ENCODE data around the gene SERINC2. TPM values are rescaled to one million over a fixed set of nuclear protein-coding genes. Genes with fewer than 3 reads are reported as not detected.

Gene SERINC2
- total and polyA plus RNA-seq, 2 of the 8 experiments (the other 6 are each of a cell fraction or from before 2014, with no cell fraction given), result 31.4 to 60.0 TPM

DNA sequence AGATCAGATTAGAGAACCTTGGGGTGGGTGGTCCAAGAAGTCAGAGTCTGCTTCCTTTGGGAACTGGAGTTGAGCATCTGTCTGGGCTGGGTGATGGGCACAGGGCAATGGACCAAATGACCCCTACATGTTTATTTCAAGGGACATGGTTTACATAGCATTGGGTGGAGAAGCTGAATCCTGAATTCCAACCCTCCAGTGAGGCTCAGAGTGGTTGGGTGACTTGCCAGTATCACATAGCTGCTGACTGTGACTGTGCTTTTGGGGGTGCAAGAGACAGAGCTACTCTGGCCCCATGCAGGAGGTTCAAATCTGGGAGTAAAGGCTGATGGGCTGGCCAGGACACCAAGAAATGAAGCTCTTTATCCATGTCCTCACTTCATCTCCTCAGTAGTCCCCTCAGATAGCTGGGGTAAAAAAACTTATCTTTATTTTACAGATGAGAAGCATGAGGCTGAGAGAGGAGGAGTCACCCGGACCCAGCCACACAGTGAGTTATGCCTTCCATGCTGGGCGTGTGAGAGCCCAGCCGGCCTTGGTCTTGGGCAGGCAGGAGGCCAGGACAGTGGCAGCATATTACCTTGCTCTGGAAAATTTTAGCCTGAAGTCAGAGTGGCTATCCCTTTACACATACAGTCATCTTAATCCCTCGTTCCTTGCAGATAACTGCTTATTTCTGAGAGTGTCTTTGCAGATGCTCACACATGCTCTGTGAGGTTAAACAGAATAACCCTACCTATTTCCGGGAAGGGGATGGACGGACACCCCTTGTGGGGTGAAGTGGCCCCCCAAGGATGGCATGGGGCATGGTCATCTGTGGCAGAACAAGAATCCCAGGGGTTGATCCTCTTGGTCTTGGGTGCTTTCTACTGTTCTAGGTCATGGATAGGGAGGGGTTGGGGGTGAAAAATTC is 2.8 kb upstream of the SERINC2 start:
- no peak overlapping the region for H2BK20ac ChIP-seq (ENCODE audit: low read length)
- FAIRE-seq, result no peak
- no peak overlapping the region for H3K4me2 ChIP-seq (ENCODE audit: insufficient read depth in 1 of 2, low read depth in 2 of 2, low read length in 2 of 2)
- no peak overlapping the region for H3K18ac ChIP-seq (ENCODE audit: extremely low read depth, low read length)
- ChIA-PET CTCF (ENCODE audit: partially characterized antibody) (interaction anchor here (0.6 to 19.2 kb wide), 5 partner anchors 12 to 225 kb away, joined by 3 to 415 read pairs (median 3); no protein-coding TSS in a partner anchor), POLR2A (ENCODE audit: partially characterized antibody) (no interaction called here)
- DNase-seq (ENCODE audit: low read depth in 1 of 2, low spot score in 2 of 2), result no peak
- peaks cover 0 to 6% (median 2%) of the 10 kb centered on the region in 4 experiments; a peak in 3 of 7 replicates for H3K27me3 ChIP-seq (replicated peaks in 1 of 4; ENCODE audit: control insufficient read depth in 3 of 4, extremely low read depth in 1 of 4, insufficient read depth in 3 of 4, low read length in 3 of 4)
- H3K4me1 ChIP-seq (replicated peaks in 1 of 4; ENCODE audit: control insufficient read depth in 3 of 4, insufficient read depth in 4 of 4, low read length in 3 of 4), result peaks cover 10 to 14% (median 11%) of the 10 kb centered on the region in 4 experiments
- no peak overlapping the region for H3K14ac ChIP-seq (ENCODE audit: insufficient read length)
- no peaks in the 10 kb centered on the region for H3K9me3 ChIP-seq (ENCODE audit: insufficient read depth in 2 of 2, low read depth in 1 of 2, low read length in 1 of 2)
- H3K4ac ChIP-seq (replicated peaks; ENCODE audit: insufficient read length, low read depth, low read length), result no peak overlapping the region
- no peaks in the 10 kb centered on the region; a peak in 1 of 8 replicates for H3K36me3 ChIP-seq (ENCODE audit: control insufficient read depth in 2 of 4, insufficient read depth in 4 of 4, low read length in 3 of 4)
- no peak overlapping the region for H3K4me3 ChIP-seq (ENCODE audit: extremely low read depth in 1 of 4, insufficient read depth in 2 of 4, low read depth in 3 of 4, low read length in 4 of 4)
- peaks cover 11% of the 10 kb centered on the region for H3K23me2 ChIP-seq (ENCODE audit: low read depth, low read length)
- no peaks in the 10 kb centered on the region for H4K20me1 ChIP-seq (replicated peaks in 1 of 2; ENCODE audit: control insufficient read depth in 1 of 2, insufficient read depth in 2 of 2, low read length in 2 of 2)
- no peak overlapping the region for H3K56ac ChIP-seq (replicated peaks; ENCODE audit: insufficient read length, low read depth, low read length)
- peaks cover 0 to 3% of the 10 kb centered on the region in 2 experiments; a peak in 1 of 4 replicates for H3K79me2 ChIP-seq (ENCODE audit: control insufficient read depth in 1 of 2, insufficient read depth in 2 of 2, low read length in 2 of 2)
- no peak overlapping the region for H2BK5ac ChIP-seq (ENCODE audit: low read depth, low read length)
- H3K79me1 ChIP-seq (ENCODE audit: low read depth, low read length), result 0 out of 2 replicates have a peak, but pooled peaks cover 2% of the 10 kb centered on the region
- no peak overlapping the region for H4K8ac ChIP-seq (ENCODE audit: extremely low read depth, insufficient read depth, low read length)
- H4K91ac ChIP-seq (replicated peaks; ENCODE audit: insufficient read length, low read length), result no peak overlapping the region
- H3K27ac ChIP-seq (ENCODE audit: low read depth, low read length), result no peak overlapping the region
- H2BK15ac ChIP-seq (ENCODE audit: low read length), result no peak overlapping the region
- H2AFZ ChIP-seq (ENCODE audit: low read length), result no peak overlapping the region
- no peak overlapping the region for H4K5ac ChIP-seq (ENCODE audit: insufficient read length, low read depth, low read length)
- WGBS, 2 experiments (ENCODE audit: extremely low coverage in 1 of 2, insufficient coverage in 1 of 2, insufficient read length in 1 of 2, insufficient replicate concordance in 2 of 2, low coverage in 1 of 2, low lambda C conversion rate in 2 of 2, missing lambda C conversion rate in 1 of 2), result 82% methylated on average over 6 of the region's 6 CpGs; no CpG with 5 or more reads in 1 of the 2 experiments
- H3K9ac ChIP-seq (replicated peaks in 1 of 4; ENCODE audit: extremely low read depth in 1 of 4, low read depth in 3 of 4, low read length in 3 of 4), result no peak overlapping the region
- no peak overlapping the region for H3K23ac ChIP-seq (ENCODE audit: insufficient read length)
- no peak overlapping the region for H2AK5ac ChIP-seq (ENCODE audit: low read depth, low read length)
- H2BK12ac ChIP-seq (ENCODE audit: low read depth, low read length), result no peak overlapping the region
- H2BK120ac ChIP-seq (replicated peaks; ENCODE audit: low read depth, low read length), result no peak overlapping the region
- TF ChIP-seq TEAD4 (IDR thresholded peaks at IDR 0.05; ENCODE audit: low read depth, low read length), result no peak
- no peak for TF ChIP-seq EP300 (IDR thresholded peaks at IDR 0.05; ENCODE audit: borderline replicate concordance in 1 of 2, low read depth in 2 of 2, low read length in 2 of 2)
- TF ChIP-seq SUZ12 (IDR thresholded peaks at IDR 0.05; ENCODE audit: low read length), result no peak
- no peak for TF ChIP-seq CTBP2 (IDR thresholded peaks at IDR 0.05; ENCODE audit: borderline replicate concordance, insufficient read depth, insufficient read length, low read length)
- TF ChIP-seq, protein P1, sequence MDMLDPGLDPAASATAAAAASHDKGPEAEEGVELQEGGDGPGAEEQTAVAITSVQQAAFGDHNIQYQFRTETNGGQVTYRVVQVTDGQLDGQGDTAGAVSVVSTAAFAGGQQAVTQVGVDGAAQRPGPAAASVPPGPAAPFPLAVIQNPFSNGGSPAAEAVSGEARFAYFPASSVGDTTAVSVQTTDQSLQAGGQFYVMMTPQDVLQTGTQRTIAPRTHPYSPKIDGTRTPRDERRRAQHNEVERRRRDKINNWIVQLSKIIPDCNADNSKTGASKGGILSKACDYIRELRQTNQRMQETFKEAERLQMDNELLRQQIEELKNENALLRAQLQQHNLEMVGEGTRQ (IDR thresholded peaks at IDR 0.05; ENCODE audit: low read length), result no peak
- no peak for TF ChIP-seq TBP (IDR thresholded peaks at IDR 0.05; ENCODE audit: low read depth, low read length)
- TF ChIP-seq, protein P2, sequence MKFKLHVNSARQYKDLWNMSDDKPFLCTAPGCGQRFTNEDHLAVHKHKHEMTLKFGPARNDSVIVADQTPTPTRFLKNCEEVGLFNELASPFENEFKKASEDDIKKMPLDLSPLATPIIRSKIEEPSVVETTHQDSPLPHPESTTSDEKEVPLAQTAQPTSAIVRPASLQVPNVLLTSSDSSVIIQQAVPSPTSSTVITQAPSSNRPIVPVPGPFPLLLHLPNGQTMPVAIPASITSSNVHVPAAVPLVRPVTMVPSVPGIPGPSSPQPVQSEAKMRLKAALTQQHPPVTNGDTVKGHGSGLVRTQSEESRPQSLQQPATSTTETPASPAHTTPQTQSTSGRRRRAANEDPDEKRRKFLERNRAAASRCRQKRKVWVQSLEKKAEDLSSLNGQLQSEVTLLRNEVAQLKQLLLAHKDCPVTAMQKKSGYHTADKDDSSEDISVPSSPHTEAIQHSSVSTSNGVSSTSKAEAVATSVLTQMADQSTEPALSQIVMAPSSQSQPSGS (IDR thresholded peaks at IDR 0.05; ENCODE audit: low read length), result no peak
- TF ChIP-seq RBBP5 (IDR thresholded peaks at IDR 0.05; ENCODE audit: borderline replicate concordance, low read depth, low read length), result no peak
